Smooth muscle cell (in vitro differentiated cells): ENCODE results near the gene HTR3D. TPM values are rescaled to one million over a fixed set of nuclear protein-coding genes. Genes with fewer than 3 reads are reported as not detected.
"Not testable (repeated sequence)": the region's sequence is repeated elsewhere in the genome, so short reads cannot be mapped to it uniquely, and the experiment has no call there.

ENCODE experiments used
- DNase-seq: peaks from one replicate; lab custom pipeline; 2025; ENCODE audit not compliant: unreplicated experiment; lab: John Stamatoyannopoulos, UW
- H2AFZ ChIP-seq: fragments of 200-600 bp; sonication (generic); 2 replicates; pipeline ENCODE4 v1.6.0; 2016; ENCODE audit warnings: antibody characterized with exemption, low read depth, mild to moderate bottlenecking
- H3F3A ChIP-seq: fragments of 200-600 bp; sonication (generic); 2 replicates; pipeline ENCODE4 v1.6.0; 2017; ENCODE audit warnings: antibody characterized with exemption, low read depth
- H3K27ac ChIP-seq: fragments of 200-600 bp; sonication (generic); 2 replicates; pipeline ENCODE4 v1.5.1; 2016; ENCODE audit warnings: low read depth, mild to moderate bottlenecking
- H3K27me3 ChIP-seq: fragments of 200-600 bp; sonication (generic); 2 replicates; pipeline ENCODE4 v1.6.1; 2016; ENCODE audit warnings: low read depth, mild to moderate bottlenecking
- H3K36me3 ChIP-seq: fragments of 200-600 bp; sonication (generic); 2 replicates; pipeline ENCODE4 v1.5.1; 2016; ENCODE audit warnings: low read depth
- H3K4me1 ChIP-seq: fragments of 200-600 bp; sonication (generic); 2 replicates; pipeline ENCODE4 v1.5.1; 2016; ENCODE audit warnings: low read depth
- H3K4me2 ChIP-seq: fragments of 200-600 bp; sonication (generic); 2 replicates; pipeline ENCODE4 v1.6.0; 2016; ENCODE audit warnings: mild to moderate bottlenecking
- H3K4me3 ChIP-seq: fragments of 200-600 bp; sonication (generic); 2 replicates; pipeline ENCODE4 v1.5.1; 2016; ENCODE audit warnings: mild to moderate bottlenecking
- H3K79me2 ChIP-seq: fragments of 200-600 bp; sonication (generic); 2 replicates; pipeline ENCODE4 v1.6.0; 2016; ENCODE audit warnings: low read depth, mild to moderate bottlenecking
- H3K9ac ChIP-seq: fragments of 200-600 bp; sonication (generic); 2 replicates; pipeline ENCODE4 v1.6.0; 2016; ENCODE audit warnings: low read depth
- H3K9me3 ChIP-seq: fragments of 200-600 bp; sonication (generic); replicated peaks from 2 replicates; pipeline ENCODE4 v1.5.1; 2016; ENCODE audit warnings: low read depth
- H4K20me1 ChIP-seq: fragments of 200-600 bp; sonication (generic); 2 replicates; pipeline ENCODE4 v1.6.0; 2016; ENCODE audit warnings: low read depth
- CTCF ChIP-seq: fragments of 200-600 bp; sonication (generic); IDR thresholded peaks from 2 replicates; pipeline ENCODE4 v1.5.1; 2017; ENCODE audit warnings: borderline replicate concordance, mild to moderate bottlenecking, antibody characterized with exemption; ENCODE audit not compliant: insufficient read depth, poor library complexity, severe bottlenecking
- WGBS: methylation state at CpG from one replicate; pipeline ENCODE4 v1.1.7; 2016; ENCODE audit warnings: low lambda C conversion rate; 5-methylcytosine and 5-hydroxymethylcytosine counted together
- polyA plus RNA-seq: library from polyadenylated mRNA; unstranded; fragments of >200 nt; fragmentation: Nextera tagmentation; extraction: Ambion mirVana; gene quantifications from 2 replicates; pipeline ENCODE4 v1.2.1, GENCODE V29; 2016
- total RNA-seq: library from RNA; depleted of rRNA; stranded (reverse); fragments of >200 nt; gene quantifications from 2 replicates; pipeline ENCODE4 v1.2.3, GENCODE V29; 2014

HTR3D gene
- total and polyA plus RNA-seq, 2 experiments from 2014 or later, result not detected

GRCh38 chr3:184066211-184066610, 34.7 kb downstream of the HTR3D start:
- H3K27me3 ChIP-seq, result no peaks in the 10 kb centered on the region
- no peaks in the 10 kb centered on the region for H3K9me3 ChIP-seq
- H3K27ac ChIP-seq, result no peak overlapping the region
- H3F3A ChIP-seq, result no peaks in the 10 kb centered on the region
- no peaks in the 10 kb centered on the region for H4K20me1 ChIP-seq
- H3K79me2 ChIP-seq, result no peaks in the 10 kb centered on the region
- DNase-seq, result no peak
- no peak overlapping the region for H2AFZ ChIP-seq
- no peaks in the 10 kb centered on the region for H3K4me1 ChIP-seq
- H3K4me2 ChIP-seq, result no peak overlapping the region
- H3K9ac ChIP-seq, result no peak overlapping the region
- H3K4me3 ChIP-seq, result no peak overlapping the region
- WGBS, result 92% methylated on average over 2 of the region's 2 CpGs
- no peak for TF ChIP-seq CTCF
- no peaks in the 10 kb centered on the region for H3K36me3 ChIP-seq

GRCh38 chr3:184067573-184068055, 36.1 kb downstream of the HTR3D start:
- Histone ChIP-seq H3K79me2 (no peaks in the 10 kb centered on the region), H4K20me1 (no peaks in the 10 kb centered on the region), H3K4me3 (no peak overlapping the region), H3K36me3 (no peaks in the 10 kb centered on the region), H3K9me3 (no peaks in the 10 kb centered on the region), H3K27ac (no peak overlapping the region), H3F3A (no peaks in the 10 kb centered on the region), H2AFZ (no peak overlapping the region), H3K27me3 (no peaks in the 10 kb centered on the region), H3K9ac (no peak overlapping the region), H3K4me1 (no peaks in the 10 kb centered on the region), H3K4me2 (no peak overlapping the region)
- TF ChIP-seq CTCF, result no peak
- WGBS, result 76% methylated on average over 6 of the region's 6 CpGs
- DNase-seq, result no peak

- no peak overlapping the region for H3K4me2 ChIP-seq
- no peak for TF ChIP-seq CTCF
- H3K9ac ChIP-seq, result no peak overlapping the region
- H2AFZ ChIP-seq, result no peak overlapping the region
- no peak overlapping the region for H3K4me3 ChIP-seq
- 96% methylated on average over 5 of the region's 5 CpGs for WGBS
- no peaks in the 10 kb centered on the region for H4K20me1 ChIP-seq
- no peaks in the 10 kb centered on the region for H3F3A ChIP-seq
- H3K27me3 ChIP-seq, result no peaks in the 10 kb centered on the region
- no peaks in the 10 kb centered on the region for H3K9me3 ChIP-seq
- H3K27ac ChIP-seq, result no peak overlapping the region
- DNase-seq, result no peak
- H3K4me1 ChIP-seq, result no peaks in the 10 kb centered on the region
- no peaks in the 10 kb centered on the region for H3K79me2 ChIP-seq
- H3K36me3 ChIP-seq, result no peaks in the 10 kb centered on the region
Measured at GRCh38 chr3:184068344-184068743, 36.8 kb downstream of the HTR3D start.

- not testable (repeated sequence) for H3K9me3 ChIP-seq
- 96% methylated on average over 7 of the region's 7 CpGs for WGBS
Measured at GRCh38 chr3:184071142-184071541, 39.6 kb downstream of the HTR3D start.

More at GRCh38 chr3:184071142-184071541, 39.6 kb downstream of the HTR3D start:
- H3K4me1 ChIP-seq, H2AFZ ChIP-seq, H3K4me2 ChIP-seq, H3K27ac ChIP-seq, H3K4me3 ChIP-seq, H3K79me2 ChIP-seq, H3K36me3 ChIP-seq, H3K9ac ChIP-seq, H4K20me1 ChIP-seq, DNase-seq, H3F3A ChIP-seq, H3K27me3 ChIP-seq: not testable (repeated sequence)
